Neuronal stem cell (in vitro differentiated cells): ENCODE results near the gene MUC4.

Experiments
- DNase-seq: peaks from one replicate; pipeline ENCODE4 v3.0.0-alpha.2; 2013; ENCODE audit warnings: low spot score
- H2AFZ ChIP-seq: one replicate; pipeline ENCODE4 v1.6.1; 2013; ENCODE audit warnings: mild to moderate bottlenecking, low read length, inconsistent platforms
- H2AK5ac ChIP-seq: 2 replicates; pipeline ENCODE4 v1.6.1; 2013; ENCODE audit warnings: low read depth, mild to moderate bottlenecking, inconsistent platforms, low read length, moderate library complexity, mixed read lengths
- H2BK120ac ChIP-seq: 2 replicates; pipeline ENCODE4 v1.6.1; 2013; ENCODE audit warnings: low read depth, mild to moderate bottlenecking, inconsistent platforms, low read length, moderate library complexity, mixed read lengths
- H2BK12ac ChIP-seq: one replicate; pipeline ENCODE4 v1.6.1; 2013; ENCODE audit warnings: low read length, inconsistent platforms
- H2BK15ac ChIP-seq: 2 replicates; pipeline ENCODE4 v1.6.1; 2013; ENCODE audit warnings: mild to moderate bottlenecking, low read length, inconsistent platforms, mixed read lengths
- H2BK5ac ChIP-seq: one replicate; pipeline ENCODE4 v1.6.1; 2013; ENCODE audit warnings: inconsistent platforms, mild to moderate bottlenecking, low read length, moderate library complexity
- H3K14ac ChIP-seq: one replicate; pipeline ENCODE4 v1.6.1; 2013; ENCODE audit warnings: low read length, inconsistent platforms
- H3K18ac ChIP-seq: 2 replicates; pipeline ENCODE4 v1.6.1; 2013; ENCODE audit warnings: low read length, inconsistent platforms
- H3K23ac ChIP-seq: 2 replicates; pipeline ENCODE4 v1.6.1; 2013; ENCODE audit warnings: low read depth, mild to moderate bottlenecking, mixed read lengths, low read length, inconsistent platforms; ENCODE audit not compliant: poor library complexity
- H3K27ac ChIP-seq: replicated peaks from 3 replicates; pipeline ENCODE4 v1.5.1; 2013; ENCODE audit warnings: low read length, inconsistent platforms
- H3K27me3 ChIP-seq, 3 experiments: 2 replicates each; pipeline ENCODE4 v1.6.1; 2013; ENCODE audit warnings: low read length in 3 of 3, mild to moderate bottlenecking in 2 of 3, inconsistent platforms in 1 of 3, low read depth in 1 of 3, mixed read lengths in 1 of 3, moderate library complexity in 1 of 3; ENCODE audit not compliant: control insufficient read depth in 3 of 3, insufficient read depth in 3 of 3
- H3K36me3 ChIP-seq, 2 donors: replicated peaks in 1 of 2; 2 replicates each; pipeline ENCODE4 v1.6.1; 2013; ENCODE audit warnings: low read length in 2 of 2; ENCODE audit not compliant: control insufficient read depth in 2 of 2, insufficient read depth in 2 of 2
- H3K4ac ChIP-seq: 2 replicates; pipeline ENCODE4 v1.6.1; 2013; ENCODE audit warnings: inconsistent platforms, mild to moderate bottlenecking, low read length, moderate library complexity
- H3K4me1 ChIP-seq, 2 donors: 1 replicate in 1 of 2; 2 replicates in 1 of 2; pipeline ENCODE4 v1.6.1; 2013; ENCODE audit warnings: low read length in 2 of 2, low read depth in 1 of 2; ENCODE audit not compliant: control insufficient read depth in 2 of 2, insufficient read depth in 1 of 2
- H3K4me2 ChIP-seq: one replicate; pipeline ENCODE4 v1.6.1; 2013; ENCODE audit warnings: mild to moderate bottlenecking, low read length, inconsistent platforms; ENCODE audit not compliant: insufficient read depth, poor library complexity, severe bottlenecking
- H3K4me3 ChIP-seq, 2 donors: 2 replicates each; pipeline ENCODE4 v1.5.1; 2013; ENCODE audit warnings: low read length in 2 of 2, mild to moderate bottlenecking in 2 of 2, inconsistent platforms in 1 of 2, moderate library complexity in 1 of 2
- H3K79me1 ChIP-seq: one replicate; pipeline ENCODE4 v1.6.1; 2013; ENCODE audit warnings: low read depth, mild to moderate bottlenecking, inconsistent platforms, low read length, moderate library complexity
- H3K9ac ChIP-seq: one replicate; pipeline ENCODE4 v1.6.1; 2013; ENCODE audit warnings: mild to moderate bottlenecking, low read depth, low read length, inconsistent platforms; ENCODE audit not compliant: poor library complexity
- H3K9me3 ChIP-seq, 2 donors: replicated peaks in 1 of 2; 2 replicates each; pipeline versions ENCODE3 to v1.6.1; 2013; ENCODE audit warnings: low read length in 2 of 2, mild to moderate bottlenecking in 2 of 2, inconsistent platforms in 1 of 2, low read depth in 1 of 2, mixed read lengths in 1 of 2, moderate library complexity in 1 of 2; ENCODE audit not compliant: control insufficient read depth in 2 of 2, insufficient read depth in 1 of 2
- H4K8ac ChIP-seq: one replicate; pipeline ENCODE4 v1.6.1; 2013; ENCODE audit warnings: low read depth, mild to moderate bottlenecking, inconsistent platforms, low read length, moderate library complexity
- H4K91ac ChIP-seq: one replicate; pipeline ENCODE4 v1.6.1; 2013; ENCODE audit warnings: low read length, low read depth, mild to moderate bottlenecking, inconsistent platforms; ENCODE audit not compliant: poor library complexity
- WGBS, 2 donors: extraction: QIAGEN DNeasy Blood & Tissue Kit; methylation state at CpG; one replicate each; pipeline ENCODE4 v1.1.7; 2013; ENCODE audit warnings: missing lambda C conversion rate in 2 of 2, mixed read lengths in 1 of 2; ENCODE audit not compliant: insufficient read length in 2 of 2, insufficient replicate concordance in 1 of 2; ENCODE audit errors: extremely low coverage in 2 of 2; 5-methylcytosine and 5-hydroxymethylcytosine counted together

Gene MUC4

DNA sequence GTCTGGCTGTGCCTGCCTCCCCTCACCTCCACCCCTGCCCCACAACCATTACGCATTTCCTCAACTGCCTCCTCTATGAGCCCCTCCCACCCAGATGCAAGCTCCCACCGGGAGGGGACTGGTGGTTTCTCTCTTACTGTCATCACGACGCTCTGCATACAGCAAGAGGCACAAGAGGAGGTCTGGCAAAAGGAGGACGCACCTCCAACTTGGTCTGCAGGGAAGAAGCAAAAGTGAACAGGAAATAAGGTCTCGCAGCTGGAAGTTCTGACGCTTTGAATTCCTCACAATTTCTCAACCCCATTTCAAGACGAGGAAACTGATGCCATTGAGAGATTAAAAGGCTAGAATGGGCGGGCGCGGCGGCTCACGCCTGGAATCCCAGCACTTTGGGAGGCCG, 42.3 kb upstream of the MUC4 start:
- no peak for DNase-seq
- Histone ChIP-seq H3K14ac (peak overlapping the region; percentile 71), H3K18ac (peak overlapping the region; percentile 38), H2BK120ac (no peak overlapping the region), H2AK5ac (no peak overlapping the region), H3K4me1 (no peaks in the 10 kb centered on the region), H3K36me3 (no peaks in the 10 kb centered on the region), H4K8ac (no peak overlapping the region), H3K9ac (no peak overlapping the region), H3K4ac (peak overlapping the region; percentile 23), H3K4me2 (no peak overlapping the region), H3K9me3 (peaks cover 0 to 4% of the 10 kb centered on the region in 2 donors), H2BK12ac (no peak overlapping the region), H3K27me3 (peaks cover 0 to 27% (median 0%) of the 10 kb centered on the region in 3 experiments), H4K91ac (no peak overlapping the region), H3K23ac (peak overlapping the region; percentile 95), H3K79me1 (no peaks in the 10 kb centered on the region), H2BK5ac (no peak overlapping the region), H2AFZ (no peak overlapping the region), H2BK15ac (peak overlapping the region; percentile 37), H3K27ac (no peak overlapping the region), H3K4me3 (no peak overlapping the region)
- WGBS, 2 donors = no CpG with 5 or more reads among the region's 14 CpGs

GRCh38 chr3:195853036-195853435, 41.3 kb upstream of the MUC4 start:
- no CpG with 5 or more reads among the region's 20 CpGs for whole genome bisulfite sequencing, 2 donors
- no peak overlapping the region for H3K14ac ChIP-seq
- no peak overlapping the region for H2BK120ac ChIP-seq
- no peak overlapping the region for H2BK12ac ChIP-seq
- H3K4me3 ChIP-seq = no peak overlapping the region
- no peaks in the 10 kb centered on the region for H3K4me1 ChIP-seq
- no peak overlapping the region for H4K91ac ChIP-seq
- H2AFZ ChIP-seq = no peak overlapping the region
- H3K27me3 ChIP-seq = peaks cover 0 to 27% (median 0%) of the 10 kb centered on the region in 3 experiments
- H4K8ac ChIP-seq = no peak overlapping the region
- H2BK5ac ChIP-seq = no peak overlapping the region
- no peak overlapping the region for H3K4ac ChIP-seq
- no peak overlapping the region for H3K9ac ChIP-seq
- H3K79me1 ChIP-seq = no peaks in the 10 kb centered on the region
- no peak overlapping the region for H2BK15ac ChIP-seq
- H3K36me3 ChIP-seq = no peaks in the 10 kb centered on the region
- H3K23ac ChIP-seq = peak overlapping the region; percentile 67
- H3K4me2 ChIP-seq = no peak overlapping the region
- no peak overlapping the region for H3K27ac ChIP-seq
- no peak for DNase-seq
- peaks cover 0 to 4% of the 10 kb centered on the region in 2 donors for H3K9me3 ChIP-seq
- peak overlapping the region; percentile 32 for H2AK5ac ChIP-seq
- no peak overlapping the region for H3K18ac ChIP-seq

GRCh38 chr3:195850857-195851543, 39.3 kb upstream of the MUC4 start:
- Histone ChIP-seq H3K9ac (no peak overlapping the region), H3K36me3 (no peaks in the 10 kb centered on the region), H2BK5ac (no peak overlapping the region), H2BK120ac (no peak overlapping the region), H3K14ac (no peak overlapping the region), H2AK5ac (no peak overlapping the region), H3K27me3 (peaks cover 0 to 27% (median 0%) of the 10 kb centered on the region in 3 experiments), H2BK12ac (no peak overlapping the region), H2BK15ac (no peak overlapping the region), H3K27ac (no peak overlapping the region), H2AFZ (no peak overlapping the region), H3K4me3 (no peak overlapping the region), H3K4ac (no peak overlapping the region), H4K8ac (no peak overlapping the region), H3K18ac (no peak overlapping the region), H3K4me2 (no peak overlapping the region), H3K79me1 (peaks cover 2% of the 10 kb centered on the region), H3K9me3 (peaks cover 0 to 4% of the 10 kb centered on the region in 2 donors), H3K23ac (no peak overlapping the region), H3K4me1 (no peaks in the 10 kb centered on the region), H4K91ac (no peak overlapping the region)
- WGBS, 2 donors = no CpG with 5 or more reads among the region's 31 CpGs
- peak; percentile 86 for DNase-seq

DNA sequence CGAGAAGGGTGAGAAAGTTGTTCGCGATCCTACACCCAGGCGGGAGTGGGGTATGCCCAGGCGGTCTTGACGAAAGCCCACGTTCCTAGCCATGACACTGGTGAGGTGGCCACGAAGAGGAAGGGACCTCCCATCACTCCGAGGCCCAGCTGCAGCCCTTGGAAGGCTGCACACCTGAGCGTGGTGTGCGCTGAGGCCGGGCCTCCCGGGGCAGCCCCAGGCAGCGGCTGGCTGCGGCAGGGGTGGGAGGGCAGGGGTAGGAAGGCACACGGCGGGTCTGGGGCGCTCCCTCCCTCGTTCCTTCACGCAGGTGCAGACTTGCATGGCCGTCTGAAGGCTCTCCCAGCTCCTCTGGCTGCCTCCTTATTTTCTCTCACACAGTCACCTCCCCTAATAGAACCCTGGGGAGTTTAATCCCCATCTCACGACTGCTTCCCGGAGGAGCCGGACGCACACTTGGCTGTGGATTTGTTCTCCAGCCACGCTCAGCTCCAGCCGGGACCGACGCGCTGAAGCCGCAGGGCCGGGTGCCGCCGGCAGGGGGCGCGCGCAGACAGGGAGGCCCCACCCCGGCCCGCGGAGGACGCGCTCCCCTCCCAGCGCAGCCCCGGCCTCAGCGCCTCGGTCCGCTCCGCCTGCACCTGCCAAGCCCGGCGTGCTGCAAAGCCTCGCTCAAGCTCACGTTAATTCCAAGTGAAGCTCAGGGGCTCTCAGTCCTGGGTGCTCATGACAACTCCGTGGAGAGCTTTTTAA, 37.8 kb upstream of the MUC4 start:
- WGBS, 2 donors = no CpG with 5 or more reads among the region's 53 CpGs
- Histone ChIP-seq H3K14ac (peak overlapping the region; percentile 8), H2BK15ac (peak overlapping the region; percentile 49), H3K27me3 (peaks cover 0 to 23% (median 0%) of the 10 kb centered on the region in 3 experiments), H3K4me1 (no peaks in the 10 kb centered on the region), H2AFZ (no peak overlapping the region), H2BK5ac (no peak overlapping the region), H3K4ac (no peak overlapping the region), H4K91ac (no peak overlapping the region), H3K79me1 (peaks cover 2% of the 10 kb centered on the region), H3K4me2 (no peak overlapping the region), H3K9me3 (peaks cover 0 to 4% of the 10 kb centered on the region in 2 donors), H3K27ac (no peak overlapping the region), H3K23ac (no peak overlapping the region), H4K8ac (no peak overlapping the region), H3K18ac (peak overlapping the region; percentile 48), H3K9ac (no peak overlapping the region), H2AK5ac (no peak overlapping the region), H3K36me3 (no peaks in the 10 kb centered on the region), H2BK12ac (peak overlapping the region; percentile 41), H2BK120ac (no peak overlapping the region), H3K4me3 (no peak overlapping the region)
- no peak for DNase-seq
